CD8-positive, alpha-beta memory T cell (primary cell): ENCODE data around the gene NCOA3. TPM values are rescaled to one million over a fixed set of nuclear protein-coding genes. Genes with fewer than 3 reads are reported as not detected.
"Not testable (repeated sequence)": the region's sequence is repeated elsewhere in the genome, so short reads cannot be mapped to it uniquely, and the experiment has no call there.

Experiments used
- CTCF ChIA-PET: fragments of 350-600 bp; sonication (Branson Sonifier 250); formaldehyde crosslinking; loops from one replicate; lab custom pipeline; 2021; ENCODE audit warnings: antibody characterized with exemption; lab: Charles Lee
- POLR2A ChIA-PET: fragments of 350-600 bp; sonication (Branson Sonifier 250); formaldehyde crosslinking; loops from one replicate; lab custom pipeline; 2021; ENCODE audit warnings: antibody characterized with exemption; lab: Charles Lee
- DNase-seq, 5 donors: peaks; one replicate each; pipeline versions ENCODE4 v3.0.0 to v3.0.0-alpha.2; 2020 to 2022; ENCODE audit warnings: mixed read lengths in 1 of 5
- H3K27ac ChIP-seq: one replicate; pipeline ENCODE4 v1.7.0; 2013; ENCODE audit warnings: low read depth, mild to moderate bottlenecking, low read length, moderate library complexity
- H3K27me3 ChIP-seq: 2 replicates; pipeline ENCODE4 v1.7.0; 2013; ENCODE audit warnings: low read length, mild to moderate bottlenecking; ENCODE audit not compliant: insufficient read depth, poor library complexity, severe bottlenecking
- H3K36me3 ChIP-seq: 2 replicates; pipeline ENCODE4 v1.7.0; 2013; ENCODE audit warnings: mild to moderate bottlenecking, low read length, moderate library complexity; ENCODE audit not compliant: insufficient read depth
- H3K4me1 ChIP-seq: 2 replicates; pipeline ENCODE4 v1.7.0; 2013; ENCODE audit warnings: mild to moderate bottlenecking, low read length, moderate library complexity; ENCODE audit not compliant: insufficient read depth
- H3K4me3 ChIP-seq: 2 replicates; pipeline ENCODE4 v1.7.0; 2013; ENCODE audit warnings: mild to moderate bottlenecking, low read length
- H3K9me3 ChIP-seq: 2 replicates; pipeline ENCODE4 v1.7.0; 2013; ENCODE audit warnings: mild to moderate bottlenecking, low read length
- H3K27ac Mint-ChIP-seq, 8 donors: one replicate each; pipeline ENCODE4 v1.8.0; 2020 to 2021; ENCODE audit warnings: mixed read lengths in 8 of 8, mild to moderate bottlenecking in 6 of 8, inconsistent platforms in 3 of 8, moderate library complexity in 3 of 8
- H3K27me3 Mint-ChIP-seq, 2 donors: one replicate each; pipeline ENCODE4 v1.8.0; 2020 to 2021; ENCODE audit warnings: mixed read lengths in 2 of 2, mild to moderate bottlenecking in 1 of 2, moderate library complexity in 1 of 2
- H3K36me3 Mint-ChIP-seq, 3 donors: one replicate each; pipeline ENCODE4 v1.8.0; 2020 to 2021; ENCODE audit warnings: mixed read lengths in 3 of 3, inconsistent platforms in 1 of 3, mild to moderate bottlenecking in 1 of 3
- H3K4me1 Mint-ChIP-seq, 3 donors: one replicate each; pipeline ENCODE4 v1.8.0; 2020 to 2021; ENCODE audit warnings: mixed read lengths in 3 of 3, inconsistent platforms in 1 of 3, mild to moderate bottlenecking in 1 of 3
- H3K4me3 Mint-ChIP-seq, 7 donors: one replicate each; pipeline ENCODE4 v1.8.0; 2020 to 2021; ENCODE audit warnings: mixed read lengths in 7 of 7, mild to moderate bottlenecking in 6 of 7, moderate library complexity in 4 of 7, inconsistent platforms in 2 of 7
- H3K9me3 Mint-ChIP-seq, 5 donors: one replicate each; pipeline ENCODE4 v1.8.0; 2020 to 2022; ENCODE audit warnings: mixed read lengths in 5 of 5, mild to moderate bottlenecking in 3 of 5, moderate library complexity in 2 of 5, inconsistent platforms in 1 of 5
- polyA plus RNA-seq: library from polyadenylated mRNA; unstranded; fragments of 300-500 nt; fragmentation: Illumina TruSeq; gene quantifications from one replicate; pipeline ENCODE4 v1.2.3, GENCODE V29; 2021
- total RNA-seq, 2 experiments: library from RNA; stranded (reverse); gene quantifications; one replicate each; pipeline ENCODE4 v1.2.3, GENCODE V29; 2021

The NCOA3 gene
- total and polyA plus RNA-seq, 3 experiments from 2014 or later = 23.8 to 93.8 (median 92.4) TPM

DNA sequence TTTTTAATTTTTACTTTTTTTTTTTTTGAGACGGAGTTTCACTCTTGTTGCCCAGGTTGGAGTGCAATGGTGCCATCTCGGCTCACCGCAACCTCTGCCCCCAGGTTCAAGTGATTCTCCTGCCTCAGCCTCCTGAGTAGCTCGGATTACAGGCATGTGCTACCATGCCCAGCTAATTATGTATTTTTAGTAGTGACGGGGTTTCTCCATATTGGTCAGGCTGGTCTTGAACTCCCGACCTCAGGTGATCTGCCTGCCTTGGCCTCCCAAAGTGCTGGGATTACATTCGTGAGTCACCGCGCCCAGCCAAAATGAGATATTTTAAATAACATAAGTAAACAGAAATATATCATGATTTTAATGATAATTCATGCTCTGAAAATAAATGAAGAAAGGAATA is 1.6 kb upstream of the NCOA3 start:
- H3K4me3 ChIP-seq, CTCF ChIA-PET, DNase-seq, H3K9me3 Mint-ChIP-seq, H3K27me3 ChIP-seq, POLR2A ChIA-PET, H3K27me3 Mint-ChIP-seq, H3K27ac ChIP-seq, H3K9me3 ChIP-seq, H3K36me3 ChIP-seq: not testable (repeated sequence)
- H3K36me3 Mint-ChIP-seq = peaks cover 0 to 14% (median 0%) of the 10 kb centered on the region in 3 donors
- peaks cover 23% of the 10 kb centered on the region for H3K4me1 ChIP-seq
- H3K27ac Mint-ChIP-seq = peak overlapping the region in 5 of 8 donors; percentile 17 to 93 (median 92)
- peaks cover 28 to 49% (median 40%) of the 10 kb centered on the region in 3 donors for H3K4me1 Mint-ChIP-seq
- H3K4me3 Mint-ChIP-seq = peak overlapping the region in 6 of 7 donors; percentile 13 to 99 (median 97)

DNA sequence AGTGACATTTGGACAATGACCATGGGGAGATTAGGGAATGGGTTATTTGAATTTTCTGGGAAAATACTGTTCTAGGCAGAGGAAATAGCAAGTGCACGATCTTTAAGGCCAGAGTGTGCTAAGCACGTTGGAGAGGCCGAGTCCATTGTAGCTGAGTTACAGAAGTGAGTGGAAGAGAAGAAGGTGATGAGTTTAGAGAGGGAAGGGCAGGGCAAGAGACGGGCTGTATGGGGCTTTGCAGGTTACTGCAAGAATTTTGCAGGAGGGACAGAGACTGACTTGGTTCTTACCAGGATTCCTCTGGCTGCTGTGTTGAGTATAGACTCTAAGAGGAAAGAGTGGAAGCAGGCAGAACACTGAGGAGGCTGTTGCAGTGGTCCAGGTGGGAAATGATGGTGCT is 1.1 kb upstream of the NCOA3 start:
- H3K36me3 ChIP-seq = no peaks in the 10 kb centered on the region
- peak overlapping the region; percentile 80 for H3K27ac ChIP-seq
- no peaks in the 10 kb centered on the region for H3K27me3 ChIP-seq
- H3K27me3 Mint-ChIP-seq = no peaks in the 10 kb centered on the region
- peak overlapping the region; percentile 13 to 99 (median 98) for H3K4me3 Mint-ChIP-seq
- no peaks in the 10 kb centered on the region for H3K9me3 Mint-ChIP-seq
- DNase-seq = no peak
- peaks cover 27% of the 10 kb centered on the region for H3K4me1 ChIP-seq
- H3K4me3 ChIP-seq = no peak overlapping the region
- H3K4me1 Mint-ChIP-seq = peaks cover 30 to 50% (median 45%) of the 10 kb centered on the region in 3 donors
- POLR2A ChIA-PET = interaction anchor here (1.9 to 3.6 kb wide), 2 partner anchors 8 to 13 kb away, joined by 18 to 37 read pairs; no protein-coding TSS in a partner anchor
- H3K9me3 ChIP-seq = no peaks in the 10 kb centered on the region
- peak overlapping the region in 7 of 8 donors; percentile 84 to 93 (median 92) for H3K27ac Mint-ChIP-seq
- H3K36me3 Mint-ChIP-seq = peaks cover 0 to 16% (median 0%) of the 10 kb centered on the region in 3 donors
- CTCF ChIA-PET = interaction anchor here (1.8 to 2.8 kb wide), 2 partner anchors 8 to 117 kb away, joined by 9 to 12 read pairs; no protein-coding TSS in a partner anchor

DNA sequence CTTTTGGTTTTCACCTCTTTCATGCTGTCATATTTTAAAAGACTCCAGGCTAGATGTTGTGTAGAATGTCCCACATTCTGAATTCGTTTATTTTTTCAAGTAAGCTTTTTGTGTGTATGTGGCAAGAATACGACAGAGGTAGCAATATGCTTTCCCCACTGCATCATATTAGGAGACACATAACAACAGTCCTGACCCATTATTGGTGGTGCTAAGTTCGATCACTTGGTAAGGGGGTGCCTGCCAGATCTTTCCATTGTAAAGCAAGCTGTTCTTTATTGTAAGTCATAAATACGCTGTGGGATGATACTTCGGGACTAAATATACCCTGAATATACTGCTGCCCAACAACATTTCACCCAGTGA is 588 bp upstream of the NCOA3 start:
- Mint-ChIP-seq H3K9me3 (no peaks in the 10 kb centered on the region), H3K4me1 (peaks cover 31 to 52% (median 48%) of the 10 kb centered on the region in 3 donors), H3K4me3 (peak overlapping the region; percentile 88 to 99 (median 98)), H3K27ac (peak overlapping the region; percentile 84 to 97 (median 92)), H3K36me3 (peaks cover 0 to 16% (median 0%) of the 10 kb centered on the region in 3 donors), H3K27me3 (no peaks in the 10 kb centered on the region)
- POLR2A ChIA-PET = interaction anchor here (1.0 to 3.6 kb wide), 3 partner anchors 9 to 141 kb away, joined by 3 to 37 read pairs (median 18); no protein-coding TSS in a partner anchor
- Histone ChIP-seq H3K9me3 (no peaks in the 10 kb centered on the region), H3K4me1 (peaks cover 33% of the 10 kb centered on the region), H3K27me3 (no peaks in the 10 kb centered on the region), H3K36me3 (no peaks in the 10 kb centered on the region), H3K27ac (peak overlapping the region; percentile 80), H3K4me3 (peak overlapping the region; percentile 91)
- DNase-seq = peak in 1 of 5 donors; percentile 15
- CTCF ChIA-PET = interaction anchor here (1.4 to 2.8 kb wide), 4 partner anchors 9 to 162 kb away, joined by 3 to 12 read pairs (median 10); no protein-coding TSS in a partner anchor

DNA sequence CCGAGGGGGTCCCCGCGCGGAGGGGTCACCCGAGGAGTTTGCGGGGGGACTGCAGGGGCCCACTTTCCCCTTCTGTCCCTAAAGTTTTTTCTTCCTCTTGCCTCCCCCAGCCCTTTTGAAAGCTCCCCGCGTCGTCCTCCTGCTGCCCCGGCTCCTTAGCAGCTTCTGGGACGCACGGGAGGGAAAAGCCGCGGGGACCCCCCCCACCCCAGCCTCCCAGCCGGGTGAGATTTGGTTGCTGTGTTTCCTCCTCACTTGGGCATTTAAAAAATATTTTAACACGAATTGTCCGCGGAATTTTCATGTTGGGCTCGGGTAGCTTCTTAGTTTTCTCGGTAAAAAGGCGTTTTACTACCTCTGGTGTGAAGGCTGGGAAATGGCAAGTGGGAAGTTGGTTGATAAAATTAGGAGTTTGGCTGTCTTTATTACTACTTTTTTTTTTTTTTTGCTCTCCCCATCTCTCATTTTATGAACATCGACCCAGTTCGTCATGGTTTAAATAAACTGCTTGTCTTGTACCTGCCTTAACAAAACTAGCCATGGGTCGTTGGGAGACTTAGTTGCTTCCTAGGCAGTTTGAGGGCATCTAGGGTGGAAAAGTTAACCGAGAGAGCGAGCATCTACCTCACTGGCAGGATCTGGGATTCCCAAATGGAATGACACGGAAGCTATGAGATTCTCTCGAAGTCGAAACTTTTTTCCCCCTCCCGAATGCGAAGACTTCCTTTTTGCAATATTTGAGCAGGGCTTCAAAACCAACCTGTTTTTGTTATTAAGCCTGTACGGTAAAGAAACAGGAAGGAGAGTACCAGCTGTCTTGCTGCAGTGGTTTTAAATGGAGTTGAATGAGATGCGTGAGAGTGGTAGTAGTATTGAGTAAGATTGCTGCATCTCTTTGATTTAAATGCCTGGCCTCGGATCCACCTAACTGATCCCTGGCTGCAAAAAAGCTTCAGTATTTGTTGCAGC is 868 bp downstream of the NCOA3 start:
- H3K27ac Mint-ChIP-seq = peak overlapping the region; percentile 84 to 99 (median 94)
- H3K9me3 ChIP-seq = no peaks in the 10 kb centered on the region

DNA sequence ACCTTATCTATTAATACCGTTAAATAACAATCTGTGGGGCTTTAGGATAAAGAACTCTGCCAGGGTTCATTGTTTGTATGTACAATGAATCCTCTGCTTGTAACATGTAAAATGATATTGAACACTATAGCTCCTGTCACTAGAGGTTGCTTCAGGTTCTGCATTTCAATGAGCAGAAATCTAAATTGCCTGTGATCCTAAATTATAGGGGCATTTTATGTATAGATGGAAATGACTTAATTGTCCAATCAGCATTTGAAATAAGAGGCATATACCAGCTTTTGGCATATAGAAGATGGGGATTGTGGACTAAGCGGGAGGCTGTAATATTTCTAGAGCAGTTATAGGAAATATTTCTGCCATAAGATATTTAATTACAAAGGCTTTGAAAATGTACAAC is 2.0 kb downstream of the NCOA3 start:
- Mint-ChIP-seq H3K4me1 (peaks cover 54 to 71% (median 69%) of the 10 kb centered on the region in 3 donors), H3K36me3 (peaks cover 0 to 16% (median 0%) of the 10 kb centered on the region in 3 donors), H3K27ac (peak overlapping the region in 6 of 8 donors; percentile 20 to 84 (median 44)), H3K4me3 (peak overlapping the region; percentile 88 to 99 (median 98)), H3K9me3 (no peaks in the 10 kb centered on the region), H3K27me3 (no peaks in the 10 kb centered on the region)
- H3K27ac ChIP-seq = peak overlapping the region; percentile 80
- ChIA-PET CTCF (interaction anchor here (0.7 to 3.2 kb wide), 7 partner anchors 10 to 120 kb away, joined by 3 to 12 read pairs (median 4); no protein-coding TSS in a partner anchor), POLR2A (interaction anchor here (0.6 to 3.6 kb wide), 2 partner anchors 12 to 106 kb away, joined by 3 to 37 read pairs; no protein-coding TSS in a partner anchor)
- peak overlapping the region; percentile 91 for H3K4me3 ChIP-seq
- no peaks in the 10 kb centered on the region for H3K9me3 ChIP-seq
- no peak for DNase-seq
- H3K27me3 ChIP-seq = no peaks in the 10 kb centered on the region
- peaks cover 58% of the 10 kb centered on the region for H3K4me1 ChIP-seq
- H3K36me3 ChIP-seq = no peaks in the 10 kb centered on the region

More for the DNA sequence above, 868 bp downstream of the NCOA3 start:
- POLR2A ChIA-PET = interaction anchor here (0.5 to 3.6 kb wide), 5 partner anchors 10 to 146 kb away, joined by 3 to 37 read pairs (median 8); partner anchors contain the start of gene ZMYND8
- no peaks in the 10 kb centered on the region for H3K27me3 ChIP-seq
- Mint-ChIP-seq H3K4me1 (peaks cover 46 to 66% (median 63%) of the 10 kb centered on the region in 3 donors), H3K9me3 (no peaks in the 10 kb centered on the region), H3K27me3 (no peaks in the 10 kb centered on the region), H3K36me3 (peaks cover 0 to 16% (median 0%) of the 10 kb centered on the region in 3 donors), H3K4me3 (peak overlapping the region; percentile 88 to 99 (median 98))
- H3K36me3 ChIP-seq = no peaks in the 10 kb centered on the region
- H3K4me1 ChIP-seq = peaks cover 47% of the 10 kb centered on the region
- H3K4me3 ChIP-seq = peak overlapping the region; percentile 91
- H3K27ac ChIP-seq = peak overlapping the region; percentile 80
- CTCF ChIA-PET = interaction anchor here (0.6 to 3.2 kb wide), 12 partner anchors 10 to 161 kb away, joined by 3 to 12 read pairs (median 4); no protein-coding TSS in a partner anchor
- DNase-seq = peak in 3 of 5 donors; percentile 16 to 68 (median 40)

DNA sequence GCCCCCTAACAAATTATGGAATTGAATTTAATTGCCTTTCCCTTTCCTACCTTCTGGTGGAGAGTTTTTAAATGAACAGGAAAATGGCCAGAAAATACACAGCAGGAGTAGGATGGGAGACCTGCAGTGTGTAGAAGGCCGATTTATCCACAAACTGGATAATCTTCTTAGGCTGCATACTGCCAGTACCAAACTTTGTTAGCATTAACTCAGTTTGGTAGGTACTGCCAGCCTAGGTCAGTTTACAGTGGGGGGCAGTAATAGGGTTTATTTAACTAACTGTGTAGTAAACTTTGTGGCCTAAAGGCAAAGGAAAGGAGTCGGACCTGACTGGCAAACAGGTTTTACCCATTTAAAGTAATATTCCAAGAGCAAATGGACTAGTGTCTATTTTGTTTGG is 4.6 kb downstream of the NCOA3 start:
- peaks cover 70 to 84% (median 80%) of the 10 kb centered on the region in 3 donors for H3K4me1 Mint-ChIP-seq
- H3K36me3 Mint-ChIP-seq = peaks cover 0 to 24% (median 2%) of the 10 kb centered on the region in 3 donors
- Histone ChIP-seq H3K9me3 (no peaks in the 10 kb centered on the region), H3K27ac (no peak overlapping the region), H3K27me3 (no peaks in the 10 kb centered on the region), H3K4me1 (peaks cover 80% of the 10 kb centered on the region), H3K36me3 (no peaks in the 10 kb centered on the region), H3K4me3 (no peak overlapping the region)
- H3K27me3 Mint-ChIP-seq = no peaks in the 10 kb centered on the region
- H3K27ac Mint-ChIP-seq = peak overlapping the region in 2 of 8 donors; percentile 23 to 57
- CTCF ChIA-PET = no interaction called here
- no peaks in the 10 kb centered on the region for H3K9me3 Mint-ChIP-seq
- DNase-seq = no peak
- H3K4me3 Mint-ChIP-seq = peak overlapping the region in 3 of 7 donors; percentile 13 to 41 (median 24)
- POLR2A ChIA-PET = no interaction called here

DNA sequence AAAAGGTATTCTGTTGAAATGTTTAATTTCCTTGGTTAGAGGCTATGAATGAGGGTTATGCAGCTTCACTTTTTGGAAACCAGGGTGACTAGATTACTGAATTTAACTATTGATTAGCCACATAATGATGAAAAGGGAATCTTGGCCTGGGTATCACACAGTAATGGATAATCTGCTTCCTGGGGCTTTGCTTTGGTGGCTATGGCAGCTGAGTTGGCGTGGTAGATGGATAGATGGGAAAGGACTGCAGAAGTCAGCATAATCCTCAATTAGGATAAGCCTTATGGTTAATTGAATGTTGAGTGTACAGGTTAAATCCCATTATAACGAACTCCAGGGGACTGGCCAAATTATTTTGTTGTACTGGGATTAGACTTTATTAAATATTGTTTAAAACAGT is 5.2 kb downstream of the NCOA3 start:
- ChIA-PET CTCF (no interaction called here), POLR2A (no interaction called here)
- no peak for DNase-seq
- Histone ChIP-seq H3K9me3 (no peaks in the 10 kb centered on the region), H3K4me3 (no peak overlapping the region), H3K27me3 (no peaks in the 10 kb centered on the region), H3K27ac (no peak overlapping the region), H3K4me1 (peaks cover 77% of the 10 kb centered on the region), H3K36me3 (no peaks in the 10 kb centered on the region)
- H3K36me3 Mint-ChIP-seq = peaks cover 0 to 20% (median 2%) of the 10 kb centered on the region in 3 donors
- no peaks in the 10 kb centered on the region for H3K9me3 Mint-ChIP-seq
- H3K4me1 Mint-ChIP-seq = peaks cover 71 to 85% (median 81%) of the 10 kb centered on the region in 3 donors
- peak overlapping the region in 5 of 8 donors; percentile 3 to 83 (median 60) for H3K27ac Mint-ChIP-seq
- H3K27me3 Mint-ChIP-seq = no peaks in the 10 kb centered on the region
- H3K4me3 Mint-ChIP-seq = peak overlapping the region in 5 of 7 donors; percentile 4 to 51 (median 18)
